ENCODE results near the gene SMIM38.
"Not testable (repeated sequence)": the region's sequence is repeated elsewhere in the genome, so short reads cannot be mapped to it uniquely, and the experiment has no call there.

The SMIM38 gene

GRCh38 chr11:69122630-69123431 is 32.9 kb upstream of the SMIM38 start:
- DNase-seq = peak; percentile 37

- DNase-seq = no peak
These were observed 31.9 kb upstream of the SMIM38 start for GRCh38 chr11:69123593-69124545.

- no peak for DNase-seq
These were observed 29.9 kb upstream of the SMIM38 start for GRCh38 chr11:69125861-69126260.

GRCh38 chr11:69126286-69126685 is 29.4 kb upstream of the SMIM38 start:
- DNase-seq = no peak

GRCh38 chr11:69127081-69127850 is 28.5 kb upstream of the SMIM38 start:
- no peak for DNase-seq

- no peak for DNase-seq
These were observed 27.9 kb upstream of the SMIM38 start for GRCh38 chr11:69127884-69128283.

GRCh38 chr11:69129053-69129452 is 26.7 kb upstream of the SMIM38 start:
- DNase-seq = no peak

- DNase-seq = no peak
These were observed 26.1 kb upstream of the SMIM38 start for GRCh38 chr11:69129647-69130046.

- no peak for DNase-seq
These were observed 25.1 kb upstream of the SMIM38 start for GRCh38 chr11:69130654-69131053.

- DNase-seq = no peak
These were observed 24.6 kb upstream of the SMIM38 start for GRCh38 chr11:69131121-69131566.

- DNase-seq = peak; percentile 68
These were observed 24.0 kb upstream of the SMIM38 start for GRCh38 chr11:69131644-69132300.

GRCh38 chr11:69132301-69132670 is 23.4 kb upstream of the SMIM38 start:
- DNase-seq = no peak

- DNase-seq = no peak
These were observed 22.5 kb upstream of the SMIM38 start for GRCh38 chr11:69133251-69133650.

GRCh38 chr11:69134182-69134581 is 21.6 kb upstream of the SMIM38 start:
- DNase-seq = not testable (repeated sequence)

- DNase-seq = no peak
These were observed 20.8 kb upstream of the SMIM38 start for GRCh38 chr11:69134957-69135356.

- DNase-seq = no peak
These were observed 20.0 kb upstream of the SMIM38 start for GRCh38 chr11:69135420-69136363.

- no peak for DNase-seq
These were observed 19.3 kb upstream of the SMIM38 start for GRCh38 chr11:69136471-69136870.

- no peak for DNase-seq
These were observed 18.4 kb upstream of the SMIM38 start for GRCh38 chr11:69137151-69137844.

GRCh38 chr11:69138265-69138664 is 17.5 kb upstream of the SMIM38 start:
- no peak for DNase-seq

GRCh38 chr11:69140161-69140560 is 15.6 kb upstream of the SMIM38 start:
- DNase-seq = not testable (repeated sequence)

GRCh38 chr11:69140635-69141034 is 15.1 kb upstream of the SMIM38 start:
- DNase-seq = no peak
